ENCODE results near the gene ARFGAP3.

ARFGAP3 gene

GRCh38 chr22:42891008-42891407 is 33.9 kb upstream of the ARFGAP3 start:
- Mint-ChIP-seq H3K27ac (peak overlapping the region; percentile 89), H3K4me1 (ENCODE audit: low read depth) (peaks cover 89% of the 10 kb centered on the region)
- intact Hi-C loops (cut with micrococcal nuclease), result no loop called here

GRCh38 chr22:42889304-42889703 is 32.2 kb upstream of the ARFGAP3 start:
- Mint-ChIP-seq H3K9me3 (no peaks in the 10 kb centered on the region), H3K4me3 (peak overlapping the region; percentile 72), H3K27me3 (no peaks in the 10 kb centered on the region), H3K36me3 (ENCODE audit: low read depth) (peaks cover 69% of the 10 kb centered on the region), H3K27ac (peak overlapping the region; percentile 89), H3K4me1 (ENCODE audit: low read depth) (peaks cover 73% of the 10 kb centered on the region)
- intact Hi-C loops (cut with micrococcal nuclease), result loop anchor here (2.0 kb wide), 1 partner anchor 43 kb away; no protein-coding TSS in a partner anchor

More at GRCh38 chr22:42891008-42891407, 33.9 kb upstream of the ARFGAP3 start:
- Mint-ChIP-seq H3K27me3 (no peaks in the 10 kb centered on the region), H3K36me3 (ENCODE audit: low read depth) (peaks cover 52% of the 10 kb centered on the region), H3K4me3 (no peak overlapping the region), H3K9me3 (no peaks in the 10 kb centered on the region)

- no peak overlapping the region for H3K4me3 Mint-ChIP-seq
- intact Hi-C loops (cut with micrococcal nuclease), result loop anchor here (2.0 kb wide), 1 partner anchor 45 kb away; no protein-coding TSS in a partner anchor
- peaks cover 79% of the 10 kb centered on the region for H3K36me3 Mint-ChIP-seq (ENCODE audit: low read depth)
- H3K27ac Mint-ChIP-seq, result peak overlapping the region; percentile 72
- no peaks in the 10 kb centered on the region for H3K27me3 Mint-ChIP-seq
- H3K9me3 Mint-ChIP-seq, result no peaks in the 10 kb centered on the region
- peaks cover 61% of the 10 kb centered on the region for H3K4me1 Mint-ChIP-seq (ENCODE audit: low read depth)
These were observed 30.7 kb upstream of the ARFGAP3 start for GRCh38 chr22:42887523-42888507.

GRCh38 chr22:42887120-42887519 is 30.0 kb upstream of the ARFGAP3 start:
- H3K4me3 Mint-ChIP-seq, result no peak overlapping the region
- H3K36me3 Mint-ChIP-seq (ENCODE audit: low read depth), result peaks cover 86% of the 10 kb centered on the region
- intact Hi-C loops (cut with micrococcal nuclease), result no loop called here
- H3K27me3 Mint-ChIP-seq, result no peaks in the 10 kb centered on the region
- peaks cover 54% of the 10 kb centered on the region for H3K4me1 Mint-ChIP-seq (ENCODE audit: low read depth)
- H3K9me3 Mint-ChIP-seq, result no peaks in the 10 kb centered on the region
- H3K27ac Mint-ChIP-seq, result peak overlapping the region; percentile 72

- H3K27me3 Mint-ChIP-seq, result no peaks in the 10 kb centered on the region
- H3K4me1 Mint-ChIP-seq (ENCODE audit: low read depth), result peaks cover 37% of the 10 kb centered on the region
- no peak overlapping the region for H3K27ac Mint-ChIP-seq
- no peaks in the 10 kb centered on the region for H3K9me3 Mint-ChIP-seq
- intact Hi-C loops (cut with micrococcal nuclease), result no loop called here
- H3K36me3 Mint-ChIP-seq (ENCODE audit: low read depth), result peaks cover 86% of the 10 kb centered on the region
- no peak overlapping the region for H3K4me3 Mint-ChIP-seq
These were observed 28.4 kb upstream of the ARFGAP3 start for GRCh38 chr22:42885446-42885845.

- H3K36me3 Mint-ChIP-seq (ENCODE audit: low read depth), result peaks cover 91% of the 10 kb centered on the region
- H3K9me3 Mint-ChIP-seq, result no peaks in the 10 kb centered on the region
- H3K4me1 Mint-ChIP-seq (ENCODE audit: low read depth), result peaks cover 31% of the 10 kb centered on the region
- no peaks in the 10 kb centered on the region for H3K27me3 Mint-ChIP-seq
- H3K27ac Mint-ChIP-seq, result no peak overlapping the region
- no peak overlapping the region for H3K4me3 Mint-ChIP-seq
- intact Hi-C loops (cut with micrococcal nuclease), result no loop called here
These were observed 27.7 kb upstream of the ARFGAP3 start for GRCh38 chr22:42884616-42885375.

GRCh38 chr22:42883970-42884369 is 26.9 kb upstream of the ARFGAP3 start:
- peaks cover 100% of the 10 kb centered on the region for H3K36me3 Mint-ChIP-seq (ENCODE audit: low read depth)
- no peaks in the 10 kb centered on the region for H3K27me3 Mint-ChIP-seq
- no peak overlapping the region for H3K4me3 Mint-ChIP-seq
- peaks cover 23% of the 10 kb centered on the region for H3K4me1 Mint-ChIP-seq (ENCODE audit: low read depth)
- intact Hi-C loops (cut with micrococcal nuclease), result no loop called here
- H3K27ac Mint-ChIP-seq, result no peak overlapping the region
- H3K9me3 Mint-ChIP-seq, result no peaks in the 10 kb centered on the region

GRCh38 chr22:42883121-42883520 is 26.0 kb upstream of the ARFGAP3 start:
- intact Hi-C loops (cut with micrococcal nuclease), result no loop called here
- H3K27ac Mint-ChIP-seq, result no peak overlapping the region
- H3K9me3 Mint-ChIP-seq, result no peaks in the 10 kb centered on the region
- H3K27me3 Mint-ChIP-seq, result no peaks in the 10 kb centered on the region
- H3K36me3 Mint-ChIP-seq (ENCODE audit: low read depth), result peaks cover 100% of the 10 kb centered on the region
- no peak overlapping the region for H3K4me3 Mint-ChIP-seq
- peaks cover 15% of the 10 kb centered on the region for H3K4me1 Mint-ChIP-seq (ENCODE audit: low read depth)

GRCh38 chr22:42881982-42882656 is 25.0 kb upstream of the ARFGAP3 start:
- Mint-ChIP-seq H3K27me3 (no peaks in the 10 kb centered on the region), H3K4me1 (ENCODE audit: low read depth) (peaks cover 5% of the 10 kb centered on the region), H3K4me3 (no peak overlapping the region), H3K27ac (no peak overlapping the region), H3K36me3 (ENCODE audit: low read depth) (peaks cover 100% of the 10 kb centered on the region), H3K9me3 (no peaks in the 10 kb centered on the region)
- intact Hi-C loops (cut with micrococcal nuclease), result no loop called here

GRCh38 chr22:42881298-42881697 is 24.2 kb upstream of the ARFGAP3 start:
- no peak overlapping the region for H3K4me3 Mint-ChIP-seq
- H3K9me3 Mint-ChIP-seq, result no peaks in the 10 kb centered on the region
- H3K27me3 Mint-ChIP-seq, result no peaks in the 10 kb centered on the region
- no peaks in the 10 kb centered on the region for H3K4me1 Mint-ChIP-seq (ENCODE audit: low read depth)
- intact Hi-C loops (cut with micrococcal nuclease), result no loop called here
- peaks cover 100% of the 10 kb centered on the region for H3K36me3 Mint-ChIP-seq (ENCODE audit: low read depth)
- no peak overlapping the region for H3K27ac Mint-ChIP-seq

- intact Hi-C loops (cut with micrococcal nuclease), result no loop called here
- no peaks in the 10 kb centered on the region for H3K9me3 Mint-ChIP-seq
- H3K27ac Mint-ChIP-seq, result no peak overlapping the region
These were observed 23.7 kb upstream of the ARFGAP3 start for GRCh38 chr22:42880815-42881214.

GRCh38 chr22:42879371-42880021 is 22.4 kb upstream of the ARFGAP3 start:
- H3K27me3 Mint-ChIP-seq, result no peaks in the 10 kb centered on the region
- no peak overlapping the region for H3K4me3 Mint-ChIP-seq
- intact Hi-C loops (cut with micrococcal nuclease), result no loop called here
- no peaks in the 10 kb centered on the region for H3K9me3 Mint-ChIP-seq
- H3K27ac Mint-ChIP-seq, result no peak overlapping the region
- peaks cover 100% of the 10 kb centered on the region for H3K36me3 Mint-ChIP-seq (ENCODE audit: low read depth)
- H3K4me1 Mint-ChIP-seq (ENCODE audit: low read depth), result no peaks in the 10 kb centered on the region

More at GRCh38 chr22:42880815-42881214, 23.7 kb upstream of the ARFGAP3 start:
- H3K4me3 Mint-ChIP-seq, result no peak overlapping the region
- no peaks in the 10 kb centered on the region for H3K27me3 Mint-ChIP-seq
- peaks cover 100% of the 10 kb centered on the region for H3K36me3 Mint-ChIP-seq (ENCODE audit: low read depth)
- H3K4me1 Mint-ChIP-seq (ENCODE audit: low read depth), result no peaks in the 10 kb centered on the region

- Mint-ChIP-seq H3K36me3 (ENCODE audit: low read depth) (peaks cover 100% of the 10 kb centered on the region), H3K4me3 (no peak overlapping the region), H3K27me3 (no peaks in the 10 kb centered on the region), H3K9me3 (no peaks in the 10 kb centered on the region), H3K4me1 (ENCODE audit: low read depth) (no peaks in the 10 kb centered on the region), H3K27ac (no peak overlapping the region)
- intact Hi-C loops (cut with micrococcal nuclease), result no loop called here
These were observed 21.7 kb upstream of the ARFGAP3 start for GRCh38 chr22:42878561-42879305.

Measured in dendritic cell treated with granulocyte-macrophage colony-stimulating factor and Interleukin-4, amounts not matched to agents 40 ng/mL and 50 ng/mL, for 4 days (primary cell).